ENCODE data around the gene MTG2. TPM values are rescaled to one million over a fixed set of nuclear protein-coding genes. Genes with fewer than 3 reads are reported as not detected.

The MTG2 gene
- total and polyA plus RNA-seq, 2 of the 13 experiments (the other 11 are each of a cell fraction or from before 2014, with no cell fraction given) = 20.4 to 37.8 TPM

DNA sequence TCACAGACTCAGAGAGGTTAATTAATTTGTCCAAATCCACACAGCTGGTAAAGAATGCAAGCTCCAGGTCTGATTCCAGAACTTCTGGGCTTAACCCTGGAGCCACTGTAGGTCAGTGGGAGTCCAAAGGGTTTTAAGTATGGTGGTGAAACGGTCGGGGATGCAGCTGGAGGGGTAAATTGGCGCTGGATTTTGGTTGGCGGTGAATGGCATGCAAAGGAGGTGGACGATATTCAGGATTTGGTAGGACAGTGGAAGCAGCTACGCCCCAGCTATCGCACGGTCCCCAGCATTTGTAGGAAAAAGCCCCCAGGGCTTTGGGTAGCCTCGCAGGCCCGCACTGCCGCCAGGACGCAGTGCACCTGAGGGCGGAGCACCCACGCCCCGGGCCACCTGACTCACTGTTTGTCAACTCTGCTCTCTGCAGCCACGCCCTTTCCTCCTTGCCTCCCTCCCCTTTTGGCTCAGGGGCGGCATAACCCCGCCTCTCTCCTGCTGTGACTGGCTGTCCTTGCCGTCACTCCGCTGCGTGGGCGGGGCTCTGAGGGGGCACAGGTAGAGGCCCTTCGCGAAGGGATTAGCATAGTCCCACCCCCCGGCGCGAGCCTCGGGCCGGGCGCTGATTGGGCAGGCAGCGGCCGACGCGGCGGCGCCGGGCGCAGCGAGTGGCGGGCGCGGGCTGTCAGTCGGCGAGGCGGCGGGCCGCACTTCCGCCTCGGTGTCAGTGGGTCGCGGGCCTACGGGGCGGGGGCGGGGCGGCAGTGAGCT is 55.2 kb downstream of the MTG2 start, which contains the start of gene OSBPL2 (continued):
- TF ChIP-seq, protein P1, sequence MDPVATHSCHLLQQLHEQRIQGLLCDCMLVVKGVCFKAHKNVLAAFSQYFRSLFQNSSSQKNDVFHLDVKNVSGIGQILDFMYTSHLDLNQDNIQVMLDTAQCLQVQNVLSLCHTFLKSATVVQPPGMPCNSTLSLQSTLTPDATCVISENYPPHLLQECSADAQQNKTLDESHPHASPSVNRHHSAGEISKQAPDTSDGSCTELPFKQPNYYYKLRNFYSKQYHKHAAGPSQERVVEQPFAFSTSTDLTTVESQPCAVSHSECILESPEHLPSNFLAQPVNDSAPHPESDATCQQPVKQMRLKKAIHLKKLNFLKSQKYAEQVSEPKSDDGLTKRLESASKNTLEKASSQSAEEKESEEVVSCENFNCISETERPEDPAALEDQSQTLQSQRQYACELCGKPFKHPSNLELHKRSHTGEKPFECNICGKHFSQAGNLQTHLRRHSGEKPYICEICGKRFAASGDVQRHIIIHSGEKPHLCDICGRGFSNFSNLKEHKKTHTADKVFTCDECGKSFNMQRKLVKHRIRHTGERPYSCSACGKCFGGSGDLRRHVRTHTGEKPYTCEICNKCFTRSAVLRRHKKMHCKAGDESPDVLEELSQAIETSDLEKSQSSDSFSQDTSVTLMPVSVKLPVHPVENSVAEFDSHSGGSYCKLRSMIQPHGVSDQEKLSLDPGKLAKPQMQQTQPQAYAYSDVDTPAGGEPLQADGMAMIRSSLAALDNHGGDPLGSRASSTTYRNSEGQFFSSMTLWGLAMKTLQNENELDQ (CRISPR knock-in tag; IDR thresholded peaks at IDR 0.05; ENCODE audit: borderline replicate concordance) = no peak
- TF ChIP-seq THAP11 (CRISPR knock-in tag; IDR thresholded peaks at IDR 0.05) = peak; percentile 82
- TF ChIP-seq NFIC (IDR thresholded peaks at IDR 0.05; ENCODE audit: low read length) = no peak
- TF ChIP-seq THYN1 (CRISPR knock-in tag; IDR thresholded peaks at IDR 0.05; ENCODE audit: borderline replicate concordance, low read depth) = no peak
- no peak; the same call in 1 of the 2 replicates for TF ChIP-seq KLF6 (CRISPR knock-in tag; IDR thresholded peaks at IDR 0.05)
- no peak for TF ChIP-seq HOXD1 (CRISPR knock-in tag; IDR thresholded peaks at IDR 0.05)
- no peak for TF ChIP-seq MED13 (CRISPR knock-in tag; IDR thresholded peaks at IDR 0.05)
- peak; percentile 21; the same call in 1 of the 2 replicates for TF ChIP-seq ZNF274 (CRISPR knock-in tag; IDR thresholded peaks at IDR 0.05)
- TF ChIP-seq ATM (IDR thresholded peaks at IDR 0.05; ENCODE audit: borderline replicate concordance) = no peak
- TF ChIP-seq ZNF558 (CRISPR knock-in tag; IDR thresholded peaks at IDR 0.05; ENCODE audit: borderline replicate concordance) = no peak
- no peak for TF ChIP-seq SRSF9 (IDR thresholded peaks at IDR 0.05; ENCODE audit: borderline replicate concordance, insufficient read depth, low read depth, low read length, poor library complexity, severe bottlenecking)
- TF ChIP-seq, protein P2, sequence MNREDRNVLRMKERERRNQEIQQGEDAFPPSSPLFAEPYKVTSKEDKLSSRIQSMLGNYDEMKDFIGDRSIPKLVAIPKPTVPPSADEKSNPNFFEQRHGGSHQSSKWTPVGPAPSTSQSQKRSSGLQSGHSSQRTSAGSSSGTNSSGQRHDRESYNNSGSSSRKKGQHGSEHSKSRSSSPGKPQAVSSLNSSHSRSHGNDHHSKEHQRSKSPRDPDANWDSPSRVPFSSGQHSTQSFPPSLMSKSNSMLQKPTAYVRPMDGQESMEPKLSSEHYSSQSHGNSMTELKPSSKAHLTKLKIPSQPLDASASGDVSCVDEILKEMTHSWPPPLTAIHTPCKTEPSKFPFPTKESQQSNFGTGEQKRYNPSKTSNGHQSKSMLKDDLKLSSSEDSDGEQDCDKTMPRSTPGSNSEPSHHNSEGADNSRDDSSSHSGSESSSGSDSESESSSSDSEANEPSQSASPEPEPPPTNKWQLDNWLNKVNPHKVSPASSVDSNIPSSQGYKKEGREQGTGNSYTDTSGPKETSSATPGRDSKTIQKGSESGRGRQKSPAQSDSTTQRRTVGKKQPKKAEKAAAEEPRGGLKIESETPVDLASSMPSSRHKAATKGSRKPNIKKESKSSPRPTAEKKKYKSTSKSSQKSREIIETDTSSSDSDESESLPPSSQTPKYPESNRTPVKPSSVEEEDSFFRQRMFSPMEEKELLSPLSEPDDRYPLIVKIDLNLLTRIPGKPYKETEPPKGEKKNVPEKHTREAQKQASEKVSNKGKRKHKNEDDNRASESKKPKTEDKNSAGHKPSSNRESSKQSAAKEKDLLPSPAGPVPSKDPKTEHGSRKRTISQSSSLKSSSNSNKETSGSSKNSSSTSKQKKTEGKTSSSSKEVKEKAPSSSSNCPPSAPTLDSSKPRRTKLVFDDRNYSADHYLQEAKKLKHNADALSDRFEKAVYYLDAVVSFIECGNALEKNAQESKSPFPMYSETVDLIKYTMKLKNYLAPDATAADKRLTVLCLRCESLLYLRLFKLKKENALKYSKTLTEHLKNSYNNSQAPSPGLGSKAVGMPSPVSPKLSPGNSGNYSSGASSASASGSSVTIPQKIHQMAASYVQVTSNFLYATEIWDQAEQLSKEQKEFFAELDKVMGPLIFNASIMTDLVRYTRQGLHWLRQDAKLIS (CRISPR knock-in tag; IDR thresholded peaks at IDR 0.05) = no peak
- no peak for TF ChIP-seq ZNF644 (CRISPR knock-in tag; IDR thresholded peaks at IDR 0.05; ENCODE audit: low read depth)
- peak; percentile 98 for TF ChIP-seq SAP130 (CRISPR knock-in tag; IDR thresholded peaks at IDR 0.05; ENCODE audit: low read depth)
- TF ChIP-seq, protein P3, sequence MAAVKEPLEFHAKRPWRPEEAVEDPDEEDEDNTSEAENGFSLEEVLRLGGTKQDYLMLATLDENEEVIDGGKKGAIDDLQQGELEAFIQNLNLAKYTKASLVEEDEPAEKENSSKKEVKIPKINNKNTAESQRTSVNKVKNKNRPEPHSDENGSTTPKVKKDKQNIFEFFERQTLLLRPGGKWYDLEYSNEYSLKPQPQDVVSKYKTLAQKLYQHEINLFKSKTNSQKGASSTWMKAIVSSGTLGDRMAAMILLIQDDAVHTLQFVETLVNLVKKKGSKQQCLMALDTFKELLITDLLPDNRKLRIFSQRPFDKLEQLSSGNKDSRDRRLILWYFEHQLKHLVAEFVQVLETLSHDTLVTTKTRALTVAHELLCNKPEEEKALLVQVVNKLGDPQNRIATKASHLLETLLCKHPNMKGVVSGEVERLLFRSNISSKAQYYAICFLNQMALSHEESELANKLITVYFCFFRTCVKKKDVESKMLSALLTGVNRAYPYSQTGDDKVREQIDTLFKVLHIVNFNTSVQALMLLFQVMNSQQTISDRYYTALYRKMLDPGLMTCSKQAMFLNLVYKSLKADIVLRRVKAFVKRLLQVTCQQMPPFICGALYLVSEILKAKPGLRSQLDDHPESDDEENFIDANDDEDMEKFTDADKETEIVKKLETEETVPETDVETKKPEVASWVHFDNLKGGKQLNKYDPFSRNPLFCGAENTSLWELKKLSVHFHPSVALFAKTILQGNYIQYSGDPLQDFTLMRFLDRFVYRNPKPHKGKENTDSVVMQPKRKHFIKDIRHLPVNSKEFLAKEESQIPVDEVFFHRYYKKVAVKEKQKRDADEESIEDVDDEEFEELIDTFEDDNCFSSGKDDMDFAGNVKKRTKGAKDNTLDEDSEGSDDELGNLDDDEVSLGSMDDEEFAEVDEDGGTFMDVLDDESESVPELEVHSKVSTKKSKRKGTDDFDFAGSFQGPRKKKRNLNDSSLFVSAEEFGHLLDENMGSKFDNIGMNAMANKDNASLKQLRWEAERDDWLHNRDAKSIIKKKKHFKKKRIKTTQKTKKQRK (IDR thresholded peaks at IDR 0.05; ENCODE audit: low read length) = no peak; the same call in 1 of the 2 replicates
- TF ChIP-seq, protein P4, sequence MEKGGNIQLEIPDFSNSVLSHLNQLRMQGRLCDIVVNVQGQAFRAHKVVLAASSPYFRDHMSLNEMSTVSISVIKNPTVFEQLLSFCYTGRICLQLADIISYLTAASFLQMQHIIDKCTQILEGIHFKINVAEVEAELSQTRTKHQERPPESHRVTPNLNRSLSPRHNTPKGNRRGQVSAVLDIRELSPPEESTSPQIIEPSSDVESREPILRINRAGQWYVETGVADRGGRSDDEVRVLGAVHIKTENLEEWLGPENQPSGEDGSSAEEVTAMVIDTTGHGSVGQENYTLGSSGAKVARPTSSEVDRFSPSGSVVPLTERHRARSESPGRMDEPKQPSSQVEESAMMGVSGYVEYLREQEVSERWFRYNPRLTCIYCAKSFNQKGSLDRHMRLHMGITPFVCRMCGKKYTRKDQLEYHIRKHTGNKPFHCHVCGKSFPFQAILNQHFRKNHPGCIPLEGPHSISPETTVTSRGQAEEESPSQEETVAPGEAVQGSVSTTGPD (CRISPR knock-in tag; IDR thresholded peaks at IDR 0.05) = no peak

Measured in HepG2 (cell line).